Glutamatergic neuron (in vitro differentiated cells): Measurements from ENCODE around the gene PFAS. TPM values are rescaled to one million over a fixed set of nuclear protein-coding genes. Genes with fewer than 3 reads are reported as not detected.
"Not testable (repeated sequence)": the region's sequence is repeated elsewhere in the genome, so short reads cannot be mapped to it uniquely, and the experiment has no call there.

Experiments
- DNase-seq: peaks from one replicate; pipeline ENCODE4 v3.0.0; 2022
- H3K27ac Mint-ChIP-seq: one replicate; pipeline ENCODE4 v1.8.0; 2020; ENCODE audit warnings: mild to moderate bottlenecking, mixed read lengths, inconsistent platforms; ENCODE audit not compliant: unreplicated experiment
- H3K27me3 Mint-ChIP-seq: one replicate; pipeline ENCODE4 v1.8.0; 2020; ENCODE audit warnings: mild to moderate bottlenecking, moderate library complexity, mixed read lengths, inconsistent platforms; ENCODE audit not compliant: unreplicated experiment
- H3K36me3 Mint-ChIP-seq: one replicate; pipeline ENCODE4 v1.8.0; 2020; ENCODE audit warnings: mild to moderate bottlenecking, mixed read lengths, inconsistent platforms; ENCODE audit not compliant: unreplicated experiment
- H3K4me1 Mint-ChIP-seq: one replicate; pipeline ENCODE4 v1.8.0; 2020; ENCODE audit warnings: mild to moderate bottlenecking, low read depth, mixed read lengths, inconsistent platforms; ENCODE audit not compliant: unreplicated experiment
- H3K4me3 Mint-ChIP-seq: one replicate; pipeline ENCODE4 v1.8.0; 2020; ENCODE audit warnings: mild to moderate bottlenecking, mixed read lengths, inconsistent platforms; ENCODE audit not compliant: unreplicated experiment
- H3K9me3 Mint-ChIP-seq: one replicate; pipeline ENCODE4 v1.8.0; 2020; ENCODE audit warnings: mild to moderate bottlenecking, moderate library complexity, mixed read lengths, inconsistent platforms; ENCODE audit not compliant: unreplicated experiment
- total RNA-seq: library from RNA; stranded (reverse); fragmentation: NEBNext Ultra II Directional; extraction: Animal tissue kit (Norgen Biotek cat#: 25700); gene quantifications from one replicate; pipeline ENCODE4 v1.2.1, GENCODE V29; 2021; ENCODE audit not compliant: unreplicated experiment
- TF ChIP-seq, protein P1 (sequence below): fragments of 200-600 bp; sonication (generic); IDR thresholded peaks from one replicate; pipeline ENCODE4 v1.5.0; 2021; ENCODE audit not compliant: partially characterized antibody, unreplicated experiment

PFAS gene
- total RNA-seq, 1 donor from 2014 or later, result 74.6 TPM

DNA sequence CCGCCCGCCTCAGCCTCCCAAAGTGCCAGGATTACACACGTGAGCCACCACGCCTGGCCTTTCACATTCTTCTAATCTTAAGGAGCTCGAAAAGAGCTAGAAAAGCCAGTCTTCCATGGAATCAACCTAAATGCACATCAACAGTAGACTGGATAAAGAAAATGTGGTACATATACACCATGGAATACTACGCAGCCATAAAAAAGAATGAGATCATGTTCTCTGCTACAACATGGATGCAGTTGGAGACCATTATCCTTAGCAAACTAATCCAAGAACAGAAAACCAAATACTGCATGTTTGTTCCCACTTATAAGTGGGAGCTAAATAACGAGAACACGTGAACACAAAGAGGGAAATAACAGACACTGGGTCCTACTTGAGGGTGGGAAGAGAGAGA lies 4.3 kb upstream of the PFAS start:
- TF ChIP-seq, protein P1, sequence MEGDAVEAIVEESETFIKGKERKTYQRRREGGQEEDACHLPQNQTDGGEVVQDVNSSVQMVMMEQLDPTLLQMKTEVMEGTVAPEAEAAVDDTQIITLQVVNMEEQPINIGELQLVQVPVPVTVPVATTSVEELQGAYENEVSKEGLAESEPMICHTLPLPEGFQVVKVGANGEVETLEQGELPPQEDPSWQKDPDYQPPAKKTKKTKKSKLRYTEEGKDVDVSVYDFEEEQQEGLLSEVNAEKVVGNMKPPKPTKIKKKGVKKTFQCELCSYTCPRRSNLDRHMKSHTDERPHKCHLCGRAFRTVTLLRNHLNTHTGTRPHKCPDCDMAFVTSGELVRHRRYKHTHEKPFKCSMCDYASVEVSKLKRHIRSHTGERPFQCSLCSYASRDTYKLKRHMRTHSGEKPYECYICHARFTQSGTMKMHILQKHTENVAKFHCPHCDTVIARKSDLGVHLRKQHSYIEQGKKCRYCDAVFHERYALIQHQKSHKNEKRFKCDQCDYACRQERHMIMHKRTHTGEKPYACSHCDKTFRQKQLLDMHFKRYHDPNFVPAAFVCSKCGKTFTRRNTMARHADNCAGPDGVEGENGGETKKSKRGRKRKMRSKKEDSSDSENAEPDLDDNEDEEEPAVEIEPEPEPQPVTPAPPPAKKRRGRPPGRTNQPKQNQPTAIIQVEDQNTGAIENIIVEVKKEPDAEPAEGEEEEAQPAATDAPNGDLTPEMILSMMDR, result no peak
- H3K27ac Mint-ChIP-seq, result no peak overlapping the region
- peaks cover 11% of the 10 kb centered on the region for H3K27me3 Mint-ChIP-seq
- H3K36me3 Mint-ChIP-seq, result no peaks in the 10 kb centered on the region
- no peak for DNase-seq
- peak overlapping the region; percentile 34 for H3K4me3 Mint-ChIP-seq
- peaks cover 26% of the 10 kb centered on the region for H3K9me3 Mint-ChIP-seq
- H3K4me1 Mint-ChIP-seq, result peaks cover 4% of the 10 kb centered on the region

DNA sequence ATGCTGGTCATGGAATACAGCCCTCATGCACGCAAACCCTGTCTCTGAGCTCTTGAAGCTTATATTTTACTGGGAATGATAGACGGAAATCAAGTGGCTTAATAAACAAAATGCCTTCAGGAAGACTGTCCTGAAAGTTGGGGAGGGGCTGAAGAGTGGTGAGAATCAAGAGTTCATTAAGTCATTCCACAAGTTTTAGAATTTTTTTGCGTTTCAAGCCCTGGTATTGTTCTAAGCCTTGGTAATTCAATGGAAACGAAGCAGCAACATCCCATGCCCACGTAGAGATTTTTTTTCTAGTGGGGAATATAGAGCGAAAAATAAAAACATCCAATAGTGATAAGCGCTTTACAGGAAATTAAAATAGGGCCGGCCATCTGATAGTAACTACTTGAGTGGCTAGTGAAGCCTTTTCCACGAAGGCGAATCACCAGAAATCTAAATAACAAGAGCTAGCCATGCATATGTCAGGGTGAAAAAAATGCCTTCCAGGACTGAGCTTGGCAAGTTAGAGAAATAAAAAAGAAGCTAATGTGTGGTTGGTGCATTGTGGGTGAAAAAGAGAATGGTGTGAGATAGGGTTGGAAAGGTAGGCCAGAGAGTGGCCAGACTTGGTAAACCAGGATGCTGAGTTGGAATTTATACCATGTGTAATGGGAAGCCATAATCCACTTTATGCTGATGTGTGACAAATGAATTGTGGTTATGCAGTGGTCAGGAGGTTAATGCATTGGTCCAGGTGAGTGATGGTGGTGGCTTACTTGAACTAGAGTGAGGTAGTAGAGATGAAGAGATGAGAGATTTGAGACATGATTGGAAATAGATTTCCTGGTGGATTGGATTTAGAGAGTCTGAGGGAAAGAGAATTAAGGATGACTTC lies 772 bp downstream of the PFAS start:
- TF ChIP-seq, protein P1, result no peak
- Mint-ChIP-seq H3K4me3 (peak overlapping the region; percentile 98), H3K36me3 (no peaks in the 10 kb centered on the region), H3K4me1 (peaks cover 12% of the 10 kb centered on the region), H3K27me3 (peaks cover 15% of the 10 kb centered on the region), H3K27ac (peak overlapping the region; percentile 96), H3K9me3 (peaks cover 34% of the 10 kb centered on the region)
- no peak for DNase-seq

DNA sequence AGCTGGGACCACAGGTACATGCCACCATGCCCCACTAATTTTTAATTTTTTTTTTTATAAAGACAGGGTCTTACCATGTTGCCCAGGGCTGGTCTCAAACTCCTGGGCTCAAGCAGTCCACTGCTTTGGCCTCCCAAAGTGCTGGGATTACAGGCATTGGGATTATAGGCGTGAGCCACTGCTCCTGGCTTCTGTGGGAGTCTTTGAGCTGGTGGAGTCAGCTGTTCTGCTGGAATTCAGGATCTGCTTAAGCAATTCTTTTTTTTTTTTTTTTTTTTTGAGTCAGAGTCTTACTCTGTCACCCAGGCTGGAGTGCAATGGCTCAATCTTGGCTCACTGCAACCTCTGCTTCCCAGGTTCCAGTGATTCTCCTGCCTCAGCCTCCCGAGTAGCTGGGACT lies 2.3 kb downstream of the PFAS start:
- Mint-ChIP-seq H3K9me3 (peaks cover 31% of the 10 kb centered on the region), H3K27me3 (peaks cover 15% of the 10 kb centered on the region), H3K4me1 (peaks cover 12% of the 10 kb centered on the region)
- not testable (repeated sequence) for H3K4me3 Mint-ChIP-seq, DNase-seq, H3K27ac Mint-ChIP-seq, H3K36me3 Mint-ChIP-seq

DNA sequence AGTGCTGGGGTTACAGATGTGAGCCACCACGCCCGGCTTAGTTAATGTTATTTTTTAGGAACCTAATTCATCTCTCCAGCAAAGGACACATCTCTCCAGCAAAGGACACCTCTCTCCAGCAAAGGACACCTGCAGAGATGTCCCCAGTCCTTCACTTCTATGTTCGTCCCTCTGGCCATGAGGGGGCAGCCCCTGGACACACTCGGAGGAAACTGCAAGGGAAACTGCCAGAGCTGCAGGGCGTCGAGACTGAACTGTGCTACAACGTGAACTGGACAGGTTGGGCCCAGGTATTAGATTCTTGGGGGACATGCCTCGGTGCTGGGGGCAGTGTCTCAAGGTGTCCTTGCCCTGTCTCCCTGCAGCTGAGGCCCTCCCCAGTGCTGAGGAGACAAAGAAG lies 4.7 kb downstream of the PFAS start:
- Mint-ChIP-seq H3K4me3 (no peak overlapping the region), H3K27ac (no peak overlapping the region), H3K4me1 (peaks cover 12% of the 10 kb centered on the region), H3K9me3 (peaks cover 17% of the 10 kb centered on the region), H3K36me3 (no peaks in the 10 kb centered on the region), H3K27me3 (peaks cover 5% of the 10 kb centered on the region)
- TF ChIP-seq, protein P1, result no peak
- peak; percentile 54 for DNase-seq

DNA sequence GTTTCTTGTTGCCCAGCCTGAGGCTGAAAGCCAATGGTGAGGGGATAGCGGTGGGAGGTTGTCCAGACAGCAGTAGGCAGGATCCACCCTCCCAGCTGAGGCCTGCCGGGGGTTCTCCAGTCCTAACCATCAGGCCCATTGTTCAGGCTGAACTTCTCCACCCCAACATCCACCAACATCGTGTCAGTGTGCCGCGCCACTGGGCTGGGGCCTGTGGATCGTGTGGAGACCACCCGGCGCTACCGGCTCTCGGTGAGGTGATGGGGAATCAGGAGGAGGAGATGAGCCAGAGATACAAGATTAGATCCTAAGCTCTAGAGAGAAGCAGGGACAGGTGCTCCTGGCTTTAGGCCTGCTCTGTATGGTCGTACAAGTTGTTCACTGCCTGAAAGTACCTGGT lies 5.8 kb downstream of the PFAS start:
- no peak for DNase-seq
- TF ChIP-seq, protein P1, result no peak
- Mint-ChIP-seq H3K27me3 (peaks cover 4% of the 10 kb centered on the region), H3K4me3 (no peak overlapping the region), H3K9me3 (peaks cover 8% of the 10 kb centered on the region), H3K27ac (no peak overlapping the region), H3K36me3 (no peaks in the 10 kb centered on the region), H3K4me1 (peaks cover 7% of the 10 kb centered on the region)
